DLD1 (cell line): ENCODE data around the gene RTN3.
"Not testable (repeated sequence)": the region's sequence is repeated elsewhere in the genome, so short reads cannot be mapped to it uniquely, and the experiment has no call there.

Source experiments
- in situ Hi-C: cut with HindIII; loops from 2 replicates; pipeline ENCODE4 v1.10.0; 2017; ENCODE audit warnings: low sequenced_read_pairs

Gene RTN3

GRCh38 chr11:63767565-63768236, 86.4 kb downstream of the RTN3 start:
- in situ Hi-C loops, result no loop called here

GRCh38 chr11:63768237-63769041, 87.1 kb downstream of the RTN3 start, which contains the start of gene ZFTA:
ZFTA (minus strand) TSS chr11:63768775; CDS start chr11:63768622, 153 bp downstream.
- in situ Hi-C loops, result no loop called here

- in situ Hi-C loops, result no loop called here
Measured at GRCh38 chr11:63769042-63769713, 87.9 kb downstream of the RTN3 start.

- in situ Hi-C loops, result no loop called here
Measured at GRCh38 chr11:63769714-63770455, 88.6 kb downstream of the RTN3 start.

GRCh38 chr11:63770763-63771162, 89.5 kb downstream of the RTN3 start:
- in situ Hi-C loops, result no loop called here

GRCh38 chr11:63771741-63772318, 90.5 kb downstream of the RTN3 start:
- in situ Hi-C loops, result not testable (repeated sequence)

GRCh38 chr11:63775191-63775590, 93.9 kb downstream of the RTN3 start:
- in situ Hi-C loops, result no loop called here

GRCh38 chr11:63779039-63779438, 97.7 kb downstream of the RTN3 start:
- in situ Hi-C loops, result no loop called here

- in situ Hi-C loops, result no loop called here
Measured at GRCh38 chr11:63782749-63783148, 101.4 kb downstream of the RTN3 start.

GRCh38 chr11:63783925-63784592, 102.8 kb downstream of the RTN3 start:
- in situ Hi-C loops, result no loop called here

- in situ Hi-C loops, result no loop called here
Measured at GRCh38 chr11:63785823-63786222, 104.5 kb downstream of the RTN3 start.

- in situ Hi-C loops, result no loop called here
Measured at GRCh38 chr11:63791495-63792167, 110.3 kb downstream of the RTN3 start.

GRCh38 chr11:63793161-63793560, 111.9 kb downstream of the RTN3 start:
- in situ Hi-C loops, result no loop called here

- in situ Hi-C loops, result no loop called here
Measured at GRCh38 chr11:63795066-63795465, 113.8 kb downstream of the RTN3 start.

- in situ Hi-C loops, result no loop called here
Measured at GRCh38 chr11:63800921-63801320, 119.6 kb downstream of the RTN3 start.

GRCh38 chr11:63802637-63803414, 121.5 kb downstream of the RTN3 start:
- in situ Hi-C loops, result no loop called here

GRCh38 chr11:63804259-63804658, 123.0 kb downstream of the RTN3 start:
- in situ Hi-C loops, result no loop called here

GRCh38 chr11:63805844-63806415, 124.6 kb downstream of the RTN3 start:
- in situ Hi-C loops, result no loop called here
